ENCODE data around the gene PCMTD2.
A peak's percentile ranks its signal among the peaks of the same experiment; 100 is the strongest.

The PCMTD2 gene

DNA sequence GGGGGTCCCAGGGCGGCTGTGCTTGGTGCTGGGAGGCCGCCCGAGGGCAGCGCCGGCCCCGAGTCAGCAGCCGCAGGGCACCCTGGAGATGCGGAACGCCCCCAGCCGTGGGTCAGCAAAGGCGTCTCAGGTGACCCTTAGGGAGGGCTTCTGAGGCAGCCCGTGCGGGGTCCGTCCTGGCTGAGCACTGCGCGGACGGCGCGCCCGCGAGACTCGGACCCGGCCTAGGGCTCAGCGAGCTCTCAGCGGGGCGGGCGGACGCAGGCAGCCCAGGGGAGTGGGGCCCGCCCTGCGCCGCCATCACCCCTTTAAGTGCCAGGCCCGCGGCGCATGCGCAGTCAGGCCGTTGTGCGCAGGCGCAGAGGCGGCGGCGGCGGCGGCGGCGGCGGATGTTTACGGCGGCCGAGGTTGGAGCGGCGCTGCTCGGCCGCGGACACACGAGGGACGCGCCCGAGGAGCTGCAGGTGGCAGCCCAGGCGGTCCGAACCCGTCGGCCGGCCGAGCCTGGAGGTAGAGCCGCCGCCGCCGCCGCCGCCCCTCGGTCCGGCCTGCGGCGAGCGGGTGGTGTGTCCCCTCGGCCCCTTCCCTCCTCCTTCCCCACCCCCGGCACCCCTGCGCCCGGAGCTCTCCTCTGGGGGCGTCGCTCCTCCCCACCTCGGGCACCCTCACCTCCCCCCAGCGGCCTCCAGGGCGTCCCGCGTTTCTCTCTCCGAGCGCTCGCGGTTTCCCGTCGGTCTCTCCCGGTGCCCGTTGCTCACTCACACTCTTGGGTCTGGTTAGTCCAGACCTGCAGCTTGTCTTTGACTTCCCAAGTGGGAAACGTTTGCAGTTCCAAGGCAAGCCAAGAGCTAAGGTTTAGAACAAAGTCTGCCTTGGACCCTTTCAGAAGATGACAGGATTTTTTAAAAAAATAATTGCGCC is at the start of gene PCMTD2:
Gene PCMTD2, plus strand, starts transcription at position 388 of the 921 bp plus-strand sequence. CDS start 4,218 bp downstream, outside the sequence.
- peak; percentile 89 for DNase-seq

GRCh38 chr20:64206614-64207013 is 48.9 kb upstream of the PCMTD2 start:
- DNase-seq: no peak

DNA sequence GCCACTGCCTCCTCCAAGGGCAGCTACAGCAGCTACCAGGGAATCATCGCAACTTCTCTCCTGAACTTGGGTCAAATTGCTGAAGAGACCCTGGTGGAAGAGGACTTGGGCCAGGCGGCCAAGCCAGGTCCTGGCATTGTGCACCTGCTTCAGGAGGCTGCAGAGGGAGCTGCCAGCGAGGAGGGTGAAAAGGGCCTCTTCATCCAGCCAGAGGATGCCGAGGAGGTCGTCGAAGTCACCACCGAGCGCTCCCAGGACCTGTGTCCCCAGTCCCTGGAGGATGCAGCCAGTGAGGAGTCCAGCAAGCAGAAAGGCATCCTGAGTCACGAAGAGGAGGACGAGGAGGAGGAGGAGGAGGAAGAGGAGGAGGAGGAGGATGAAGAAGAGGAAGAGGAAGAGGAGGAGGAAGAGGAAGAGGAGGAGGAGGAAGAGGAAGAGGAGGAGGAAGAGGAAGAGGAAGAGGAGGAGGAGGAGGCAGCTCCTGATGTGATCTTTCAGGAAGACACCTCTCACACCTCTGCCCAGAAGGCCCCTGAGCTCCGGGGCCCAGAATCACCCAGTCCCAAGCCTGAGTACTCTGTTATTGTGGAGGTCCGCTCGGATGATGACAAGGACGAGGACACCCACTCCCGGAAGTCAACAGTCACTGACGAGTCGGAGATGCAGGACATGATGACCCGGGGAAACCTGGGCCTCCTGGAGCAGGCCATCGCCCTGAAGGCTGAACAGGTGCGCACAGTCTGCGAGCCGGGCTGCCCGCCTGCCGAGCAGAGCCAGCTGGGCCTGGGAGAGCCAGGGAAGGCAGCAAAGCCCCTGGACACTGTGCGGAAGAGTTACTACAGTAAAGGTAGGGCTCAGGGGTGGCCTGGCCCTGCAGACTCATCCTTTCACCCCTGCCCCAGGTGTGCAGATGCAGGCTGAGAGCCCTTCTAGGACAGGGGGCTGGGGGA is 47.6 kb upstream of the PCMTD2 start:
- DNase-seq: no peak

GRCh38 chr20:64209148-64209547 is 46.4 kb upstream of the PCMTD2 start:
- no peak for DNase-seq

- no peak for DNase-seq
Measured at GRCh38 chr20:64210656-64211369, 44.7 kb upstream of the PCMTD2 start.

DNA sequence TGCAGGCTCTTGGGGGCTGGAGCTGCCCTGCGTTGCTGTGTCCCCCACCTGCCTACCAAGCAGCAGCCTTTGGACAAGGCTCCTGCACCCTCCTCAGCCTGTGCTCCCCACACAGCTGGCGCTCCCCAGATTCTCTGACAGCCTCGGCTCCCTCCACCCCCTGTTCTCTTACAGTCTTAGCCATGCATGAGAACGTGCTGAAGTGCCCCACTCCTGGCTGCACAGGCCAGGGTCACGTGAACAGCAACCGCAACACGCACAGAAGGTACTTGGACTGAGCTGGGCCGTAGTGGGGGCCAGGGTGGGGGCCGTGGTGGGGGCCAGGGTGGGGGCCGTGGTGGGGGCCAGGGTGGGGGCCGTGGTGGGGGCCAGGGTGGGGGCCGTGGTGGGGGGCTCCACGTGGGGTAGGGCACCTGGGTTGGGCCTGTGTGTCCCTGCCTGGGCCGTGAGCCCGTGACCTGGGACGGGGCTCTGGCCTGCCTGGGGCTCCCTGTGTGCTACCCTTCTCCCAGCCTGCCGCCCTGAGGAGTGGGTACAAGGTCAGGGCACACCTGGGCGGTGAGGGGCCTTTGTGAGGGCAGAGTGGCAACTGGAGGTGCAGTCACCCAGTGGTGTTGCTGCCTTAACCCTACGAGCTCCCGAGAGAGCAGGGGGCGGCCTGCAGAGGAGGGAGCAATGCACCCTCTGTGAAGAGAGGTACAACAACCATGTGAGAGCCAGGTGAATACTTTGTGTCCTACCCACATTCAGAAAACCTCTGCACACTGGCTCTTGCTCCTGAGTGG is 43.5 kb upstream of the PCMTD2 start:
- DNase-seq: no peak

GRCh38 chr20:64212755-64213154 is 42.8 kb upstream of the PCMTD2 start:
- no peak for DNase-seq

- DNase-seq: no peak
Measured at GRCh38 chr20:64214113-64214512, 41.4 kb upstream of the PCMTD2 start.

- no peak for DNase-seq
Measured at GRCh38 chr20:64214952-64215351, 40.6 kb upstream of the PCMTD2 start.

GRCh38 chr20:64216036-64216435 is 39.5 kb upstream of the PCMTD2 start:
- no peak for DNase-seq

DNA sequence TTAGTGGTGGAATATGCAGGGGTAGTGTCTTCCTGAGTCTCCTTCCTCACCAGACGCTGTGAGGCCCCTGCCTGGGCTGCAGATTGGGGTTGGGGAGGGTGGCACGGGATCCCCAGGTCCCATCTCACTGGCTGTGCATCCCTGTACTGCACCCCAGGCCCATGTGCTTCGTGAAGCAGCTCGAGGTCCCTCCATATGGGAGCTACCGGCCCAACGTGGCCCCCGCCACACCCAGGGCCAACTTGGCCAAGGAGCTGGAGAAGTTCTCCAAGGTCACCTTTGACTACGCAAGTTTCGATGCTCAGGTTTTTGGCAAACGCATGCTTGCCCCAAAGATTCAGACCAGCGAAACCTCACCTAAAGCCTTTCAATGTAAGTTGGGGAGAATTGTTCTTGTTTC is 38.6 kb upstream of the PCMTD2 start:
- DNase-seq: no peak

- DNase-seq: no peak
Measured at GRCh38 chr20:64217539-64218221, 37.9 kb upstream of the PCMTD2 start.

DNA sequence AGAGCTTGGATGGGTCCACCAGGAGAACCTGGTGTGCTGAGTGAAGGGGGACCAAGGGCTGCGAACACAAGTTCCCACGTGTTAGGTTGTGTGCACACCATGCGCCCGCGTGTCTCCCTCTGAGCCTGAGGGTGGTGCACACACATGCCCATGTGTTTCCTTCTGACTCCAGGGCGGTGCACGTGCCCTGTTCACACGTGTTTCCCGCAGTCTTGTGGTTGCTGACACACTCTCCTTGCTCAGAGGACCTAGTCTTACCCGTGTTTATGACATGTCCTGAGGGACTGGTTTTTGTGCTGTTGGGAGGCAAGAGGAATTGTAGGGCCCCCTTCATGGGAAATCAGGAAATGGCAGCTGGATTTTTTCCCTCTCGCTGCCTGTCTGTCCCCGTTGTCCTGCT is 36.3 kb upstream of the PCMTD2 start:
- DNase-seq: peak; percentile 19

GRCh38 chr20:64219730-64220129 is 35.8 kb upstream of the PCMTD2 start:
- no peak for DNase-seq

DNA sequence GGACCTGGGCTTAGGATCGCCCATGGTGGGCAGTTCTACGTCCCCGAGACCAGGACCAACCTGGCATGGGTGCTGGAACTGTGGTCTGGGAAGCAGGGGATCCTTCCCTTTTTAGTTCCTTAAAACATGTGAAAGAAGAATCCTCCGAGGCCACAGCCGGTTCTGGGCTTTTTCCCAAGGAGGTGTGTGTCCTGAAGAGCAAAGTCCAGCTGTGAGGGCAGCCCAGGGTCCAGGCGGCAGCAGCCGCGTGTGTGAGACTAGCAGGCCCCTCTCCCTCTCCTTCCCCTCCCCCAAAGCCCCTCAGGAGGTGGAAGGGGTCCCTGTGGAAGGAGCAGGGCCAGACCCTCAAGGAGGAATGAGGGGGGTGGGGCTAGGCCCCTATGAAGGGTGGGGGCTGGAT is 35.1 kb upstream of the PCMTD2 start:
- no peak for DNase-seq

DNA sequence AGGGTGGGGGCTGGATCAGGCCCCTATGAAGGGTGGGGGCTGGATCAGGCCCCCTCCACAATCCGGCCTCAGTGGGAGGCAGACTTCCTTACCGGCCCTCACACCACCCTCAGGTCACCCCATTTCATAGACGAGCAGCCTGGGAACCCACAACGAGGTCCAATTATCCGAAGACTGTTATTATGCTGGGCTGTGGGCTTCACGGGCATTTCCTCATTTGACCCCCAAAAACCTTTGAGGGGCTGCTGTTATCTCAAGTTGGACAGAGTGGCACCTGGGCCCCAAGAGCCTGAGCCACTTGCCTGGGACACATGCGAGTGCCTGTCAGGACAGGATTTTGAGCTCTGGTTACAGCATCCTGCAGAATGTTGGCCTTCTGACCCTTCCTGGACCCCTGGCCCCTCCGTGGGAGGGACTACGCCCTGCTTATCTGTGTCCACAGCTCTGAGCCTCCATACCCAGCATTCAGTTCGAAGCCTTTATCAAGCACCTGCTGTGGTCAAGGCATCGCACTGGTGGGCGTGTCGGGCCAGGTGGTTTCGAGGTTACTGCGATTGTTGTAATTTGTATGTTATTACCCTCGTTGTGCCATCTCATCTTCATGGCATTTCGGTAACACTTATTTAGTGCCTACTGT is 34.5 kb upstream of the PCMTD2 start:
- DNase-seq: no peak

GRCh38 chr20:64222291-64222735 is 33.2 kb upstream of the PCMTD2 start:
- DNase-seq: no peak

DNA sequence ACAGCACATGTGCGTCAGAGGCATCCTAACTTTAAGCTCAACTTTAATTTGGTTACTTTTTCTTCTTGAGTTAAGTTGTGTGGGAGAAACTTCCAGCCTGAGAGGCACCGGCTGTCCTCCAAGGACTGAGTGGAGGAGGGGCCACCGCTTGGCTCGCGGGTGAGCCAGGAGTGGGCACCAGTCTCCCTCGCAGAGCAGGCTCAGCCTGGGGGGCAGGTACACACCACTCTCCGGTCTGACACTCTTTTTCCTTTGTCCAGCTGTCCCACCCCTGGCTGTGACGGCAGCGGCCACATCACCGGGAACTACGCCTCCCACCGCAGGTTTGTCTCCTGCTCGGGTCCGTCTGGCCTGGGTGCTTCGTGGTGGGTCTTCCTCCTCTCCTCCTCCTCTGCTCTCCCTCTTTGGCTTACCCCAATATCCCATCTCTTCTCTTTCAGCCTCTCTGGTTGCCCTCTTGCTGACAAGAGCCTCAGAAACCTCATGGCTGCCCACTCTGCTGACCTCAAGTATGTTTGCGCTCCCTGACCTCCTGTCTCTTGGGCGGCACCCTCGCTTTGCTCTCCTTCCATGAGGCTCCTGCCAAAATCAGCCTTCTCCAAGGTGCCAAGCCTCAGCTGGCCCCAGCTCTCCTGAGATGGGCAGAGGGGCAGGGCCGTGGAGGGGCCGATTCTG is 32.6 kb upstream of the PCMTD2 start:
- no peak for DNase-seq

GRCh38 chr20:64223526-64224067 is 32.0 kb upstream of the PCMTD2 start:
- DNase-seq: no peak
